Cardiac ventricle fibroblast (primary cell): ENCODE data around the gene DIAPH2. TPM values are rescaled to one million over a fixed set of nuclear protein-coding genes. Genes with fewer than 3 reads are reported as not detected.

Experiments used
- total RNA-seq: library from RNA; depleted of rRNA; stranded (reverse); fragments of >200 nt; gene quantifications from 2 replicates; pipeline ENCODE4 v1.2.3, GENCODE V29; 2015

DIAPH2 gene
- 14.9 and 15.5 TPM in 2 replicates for total RNA-seq

GRCh38 chrX:96684339-96685209, at the start of gene DIAPH2:
Gene DIAPH2 (plus strand): TSS chrX:96684842.

DNA sequence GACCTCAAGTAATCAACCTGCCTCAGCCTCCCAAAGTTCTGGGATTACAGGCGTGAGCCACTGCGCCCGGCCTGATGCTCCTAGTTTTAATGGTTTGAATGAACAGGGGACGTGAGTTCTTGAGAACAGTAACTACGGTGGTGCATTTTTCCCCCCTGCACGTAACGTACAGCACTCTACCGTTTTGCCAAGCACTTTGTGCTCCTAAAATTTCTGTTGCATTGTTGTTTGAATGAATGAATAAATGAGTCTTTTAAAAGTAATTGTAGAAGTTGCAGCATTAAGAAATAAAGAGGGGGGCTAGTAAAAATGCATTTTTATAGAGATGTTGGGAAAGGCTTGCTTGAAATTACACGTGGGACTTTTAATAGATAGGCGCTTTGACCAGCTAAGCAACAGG, 199.0 kb downstream of the DIAPH2 start, which contains the start of gene RPA4:
Gene RPA4, plus strand, starts transcription at position 301 of the 400 bp plus-strand sequence. CDS start 403 bp downstream, outside the sequence.

Other genes with a start within 250 kb of the DIAPH2 start
- gene RPA4, start 199.1 kb downstream of the DIAPH2 start, total RNA-seq: 0.12 and 0.20 TPM in 2 replicates